Activated T-cell treated with anti-CD3 and anti-CD28 coated beads for 24 hours (primary cell): Measurements from ENCODE around the gene EVX2.

Experiments used
- DNase-seq: peaks from one replicate; pipeline ENCODE4 v3.0.0-alpha.2; 2020; ENCODE audit warnings: low read depth

EVX2 gene

GRCh38 chr2:176096243-176096985 lies 12.7 kb upstream of the EVX2 start:
- DNase-seq: no peak

GRCh38 chr2:176095421-176095820 lies 11.7 kb upstream of the EVX2 start:
- no peak for DNase-seq

- no peak for DNase-seq
These were observed 10.6 kb upstream of the EVX2 start for GRCh38 chr2:176094349-176094748.

- no peak for DNase-seq
These were observed 10.1 kb upstream of the EVX2 start for GRCh38 chr2:176093898-176094249.

- DNase-seq: no peak
These were observed 9.6 kb upstream of the EVX2 start for GRCh38 chr2:176093145-176093897.

- no peak for DNase-seq
These were observed 8.7 kb upstream of the EVX2 start, which contains the start of gene HOXD13 for GRCh38 chr2:176092270-176093144. Gene HOXD13 (plus strand): TSS chr2:176092721. CDS start chr2:176092891, 170 bp downstream.

GRCh38 chr2:176091329-176092258 lies 7.8 kb upstream of the EVX2 start:
- no peak for DNase-seq

GRCh38 chr2:176090862-176091261 lies 7.1 kb upstream of the EVX2 start:
- no peak for DNase-seq

- DNase-seq: no peak
These were observed 6.2 kb upstream of the EVX2 start for GRCh38 chr2:176089843-176090395.

- no peak for DNase-seq
These were observed 5.4 kb upstream of the EVX2 start for GRCh38 chr2:176088937-176089842.

GRCh38 chr2:176088048-176088936 lies 4.5 kb upstream of the EVX2 start:
- DNase-seq: no peak

GRCh38 chr2:176087330-176088047 lies 3.7 kb upstream of the EVX2 start:
- DNase-seq: no peak

GRCh38 chr2:176085861-176086771 lies 2.4 kb upstream of the EVX2 start:
- DNase-seq: no peak

- no peak for DNase-seq
These were observed 1.5 kb upstream of the EVX2 start for GRCh38 chr2:176085120-176085788.

GRCh38 chr2:176084611-176085119 lies 903 bp upstream of the EVX2 start:
- DNase-seq: no peak
